A549 (cell line): ENCODE measurements around the gene ADM2. TPM values are rescaled to one million over a fixed set of nuclear protein-coding genes. Genes with fewer than 3 reads are reported as not detected.

Source experiments
- ATAC-seq, 2 experiments: fragments of 200-7000 bp in 1 of 2; fragments of >200 bp in 1 of 2; cut with Nextera tagmentation in 1 of 2; cut with Tn5 transposase in 1 of 2; 3 replicates each; pipeline versions ENCODE4 v1.8.0 to v1.9.1; 2018 to 2020; ENCODE audit warnings: mild to moderate bottlenecking in 1 of 2, moderate library complexity in 1 of 2
- CTCF ChIA-PET: fragments of 300-600 bp; sonication (Branson Sonifier 250); formaldehyde crosslinking; extraction: SDS; loops from one replicate; lab custom pipeline; 2021; ENCODE audit warnings: antibody characterized with exemption, inconsistent platforms; lab: Yijun Ruan, JAX
- POLR2A ChIA-PET: fragments of 350-600 bp; formaldehyde crosslinking; extraction: SDS; loops from one replicate; lab custom pipeline; 2021; ENCODE audit warnings: antibody characterized with exemption, inconsistent platforms; lab: Yijun Ruan, JAX
- DNase-seq, 2 experiments: peaks; one replicate each; pipeline versions ENCODE4 v3.0.0 to v3.0.0-alpha.2; 2011 to 2016; ENCODE audit warnings: low read depth in 1 of 2, low spot score in 1 of 2
- FAIRE-seq: peaks from 2 replicates; lab custom pipeline; 2011; peaks lifted over from hg19 to GRCh38; lab: Jason Lieb, UNC
- H3K27ac ChIP-seq, 2 experiments: fragments of >200 bp; sonication (Bioruptor Twin); formaldehyde crosslinking; 3 replicates each; pipeline ENCODE4 v1.5.1; 2016 to 2017
- H3K4me1 ChIP-seq: fragments of >200 bp; sonication (Bioruptor Twin); formaldehyde crosslinking; 3 replicates; pipeline ENCODE4 v1.6.1; 2016
- H3K4me2 ChIP-seq: fragments of >200 bp; sonication (Bioruptor Twin); formaldehyde crosslinking; 3 replicates; pipeline ENCODE4 v1.6.1; 2016
- H3K4me3 ChIP-seq: fragments of >200 bp; sonication (Bioruptor Twin); formaldehyde crosslinking; 3 replicates; pipeline ENCODE4 v1.5.1; 2016
- H3K9me3 ChIP-seq: fragments of >200 bp; sonication (Bioruptor Twin); formaldehyde crosslinking; 3 replicates; pipeline ENCODE4 v1.6.1; 2016
- BCL3 ChIP-seq: fragments of >200 bp; sonication (Bioruptor Twin); formaldehyde crosslinking; IDR thresholded peaks from 3 replicates; pipeline ENCODE4 v1.6.1; 2016
- BHLHE40 ChIP-seq: IDR thresholded peaks from 2 replicates; pipeline ENCODE4 v1.6.1; 2012; ENCODE audit warnings: low read depth, low read length, inconsistent platforms
- CBX2 ChIP-seq: fragments of 200-600 bp; sonication (generic); IDR thresholded peaks from 2 replicates; pipeline ENCODE4 v1.6.1; 2016; ENCODE audit warnings: low read depth, mild to moderate bottlenecking, borderline replicate concordance
- CHD4 ChIP-seq: fragments of 200-600 bp; sonication (generic); IDR thresholded peaks from 2 replicates; pipeline ENCODE4 v1.6.1; 2016; ENCODE audit warnings: antibody characterized with exemption, mild to moderate bottlenecking, borderline replicate concordance
- CTCF ChIP-seq: fragments of >200 bp; sonication (Bioruptor Twin); formaldehyde crosslinking; IDR thresholded peaks from 3 replicates; pipeline ENCODE4 v1.5.1; 2016
- E2F6 ChIP-seq: IDR thresholded peaks from 2 replicates; pipeline ENCODE4 v1.6.1; 2012; ENCODE audit warnings: low read depth, borderline replicate concordance
- EP300 ChIP-seq, 2 experiments: fragments of >200 bp; sonication (Bioruptor Twin); formaldehyde crosslinking; IDR thresholded peaks; 2 replicates in 1 of 2; 3 replicates in 1 of 2; pipeline ENCODE4 v1.6.1; 2016 to 2017
- FOSB ChIP-seq: fragments of 250-450 bp; sonication (Bioruptor Pico); IDR thresholded peaks from 2 replicates; pipeline ENCODE4 v1.5.0; 2020; ENCODE audit warnings: mild to moderate bottlenecking, moderate library complexity
- HDAC2 ChIP-seq: fragments of 200-600 bp; sonication (generic); IDR thresholded peaks from 2 replicates; pipeline ENCODE4 v1.6.1; 2016
- HMGXB4 ChIP-seq: fragments of 250-450 bp; sonication (Bioruptor Pico); IDR thresholded peaks from 2 replicates; pipeline ENCODE4 v1.5.0; 2021; ENCODE audit warnings: mild to moderate bottlenecking, moderate library complexity, borderline replicate concordance
- MAZ ChIP-seq: fragments of 150-350 bp; IDR thresholded peaks from 2 replicates; pipeline ENCODE4 v1.6.1; 2014; ENCODE audit warnings: antibody characterized with exemption, low read depth, low read length, borderline replicate concordance
- MYC ChIP-seq: IDR thresholded peaks from 2 replicates; pipeline ENCODE4 v1.6.1; 2012; ENCODE audit warnings: mild to moderate bottlenecking, inconsistent platforms, low read length, improper control_type of control experiment, borderline replicate concordance
- PBX3 ChIP-seq: IDR thresholded peaks from 2 replicates; pipeline ENCODE4 v1.6.1; 2012
- RAD21 ChIP-seq, 2 experiments: fragments of >200 bp in 1 of 2; sonication (Bioruptor Twin) in 1 of 2; formaldehyde crosslinking in 1 of 2; IDR thresholded peaks in 1 of 2; conservative IDR thresholded peaks in 1 of 2; 2 replicates in 1 of 2; 3 replicates in 1 of 2; pipeline ENCODE4 v1.6.1; 2012 to 2018; ENCODE audit warnings: inconsistent platforms in 1 of 2
- RARB ChIP-seq: fragments of 250-450 bp; sonication (Bioruptor Pico); IDR thresholded peaks from 2 replicates; pipeline ENCODE4 v1.8.0; 2021; ENCODE audit warnings: mild to moderate bottlenecking, moderate library complexity
- REST ChIP-seq: fragments of 200-600 bp; sonication (generic); IDR thresholded peaks from 2 replicates; pipeline ENCODE4 v1.6.1; 2016; ENCODE audit warnings: antibody characterized with exemption, mild to moderate bottlenecking, moderate library complexity
- TFCP2L1 ChIP-seq: fragments of 250-450 bp; sonication (Bioruptor Pico); IDR thresholded peaks from 2 replicates; pipeline ENCODE4 v1.5.0; 2021; ENCODE audit warnings: mild to moderate bottlenecking
- WGBS: methylation state at CpG from one replicate; pipeline ENCODE4 v1.1.6; 2017; ENCODE audit errors: missing lambda C conversion rate; 5-methylcytosine and 5-hydroxymethylcytosine counted together
- polyA plus RNA-seq, 4 experiments: library from polyadenylated mRNA; depleted of rRNA in 3 of 4; stranded (reverse); fragments of >200 nt; fragmentation: RNase III in 1 of 4; extraction: RNeasy Plus Mini Kit Qiagen cat#74134 plus additional on column Dnase treatment in 1 of 4; gene quantifications; 2 replicates in 3 of 4; 3 replicates in 1 of 4; pipeline ENCODE4 v1.2.3, GENCODE V29; 2011 to 2017

ADM2 gene
- polyA plus RNA-seq, 2 of the 4 experiments (the other 2 are of a cell fraction), result 0.50 to 1.1 TPM

- DNase-seq, result no peak
- TF ChIP-seq BHLHE40, result no peak
- no peak for TF ChIP-seq CHD4
- TF ChIP-seq CTCF, result no peak
- TF ChIP-seq FOSB (CRISPR knock-in tag), result no peak
- no peak for TF ChIP-seq MYC
- TF ChIP-seq EP300 (IDR thresholded peaks at IDR 0.05), result no peak
- TF ChIP-seq RAD21 (conservative IDR thresholded peaks at IDR 0.05 in 1 of 2, IDR thresholded peaks at IDR 0.05 in 1 of 2), result no peak
- no peak for TF ChIP-seq MAZ
- TF ChIP-seq HMGXB4 (CRISPR knock-in tag), result no peak
- no peak for TF ChIP-seq RARB (CRISPR knock-in tag)
- no peak for TF ChIP-seq CBX2
- no peak for TF ChIP-seq HDAC2
- no peak for TF ChIP-seq E2F6
- no peak for TF ChIP-seq BCL3
- no peak for TF ChIP-seq TFCP2L1 (CRISPR knock-in tag)
- no peak for TF ChIP-seq REST
- no peak for TF ChIP-seq PBX3
- TF ChIP-seq, all 56 proteins: peak for 0
- Histone ChIP-seq H3K9me3 (no peaks in the 10 kb centered on the region), H3K4me1 (no peaks in the 10 kb centered on the region), H3K4me3 (no peak overlapping the region), H3K27ac (no peak overlapping the region), H3K4me2 (no peak overlapping the region)
- FAIRE-seq (no peak), ATAC-seq (no peak)
- ChIA-PET POLR2A (no interaction called here), CTCF (interaction anchor here (1.6 kb wide), 1 partner anchor 8 kb away, joined by 4 read pairs; no protein-coding TSS in a partner anchor)
- WGBS, result 94% methylated on average over 24 of the region's 41 CpGs
These were observed 21.7 kb upstream of the ADM2 start for GRCh38 chr22:50459496-50460140.
